ENCODE results near the gene ZDHHC20. TPM values are rescaled to one million over a fixed set of nuclear protein-coding genes. Genes with fewer than 3 reads are reported as not detected.

The ZDHHC20 gene
- total and polyA plus RNA-seq, 2 donors from 2014 or later = 7.2 to 36.1 TPM

DNA sequence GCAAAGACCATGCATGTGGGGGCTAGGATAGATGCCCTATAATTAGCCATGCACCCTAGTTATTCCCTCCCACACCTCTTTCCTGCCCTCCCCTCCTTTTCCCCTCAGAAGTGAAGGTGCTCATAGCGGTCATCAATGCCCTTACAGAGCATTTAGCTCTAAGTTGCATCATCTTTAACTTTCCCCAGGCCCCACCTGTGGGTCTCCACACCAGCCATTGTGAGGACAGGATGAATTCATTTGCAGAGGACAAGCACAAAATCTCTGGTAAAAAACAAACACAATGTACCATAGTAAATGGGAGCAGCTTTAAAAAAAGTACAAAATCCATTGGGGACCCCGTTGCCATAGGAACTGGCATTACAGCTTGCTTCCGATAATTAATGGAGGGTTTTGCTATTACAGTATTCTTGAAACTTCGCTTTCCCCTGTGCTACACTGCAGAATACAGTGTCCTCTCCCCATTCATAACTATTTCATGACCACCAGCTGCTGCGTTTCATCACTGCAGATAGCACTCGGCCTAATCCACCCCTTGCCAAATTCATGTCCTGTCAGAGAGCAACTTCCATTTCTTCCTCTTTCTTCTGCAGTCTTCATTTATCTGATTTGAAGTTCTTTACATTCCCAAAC is 110.5 kb downstream of the ZDHHC20 start:
- Histone ChIP-seq H3K36me3 (ENCODE audit: control insufficient read depth in 2 of 3, insufficient read depth in 3 of 3, low read length in 3 of 3) (no peaks in the 10 kb centered on the region), H3K9me3 (ENCODE audit: control insufficient read depth in 2 of 3, insufficient read depth in 1 of 3, low read length in 3 of 3) (no peaks in the 10 kb centered on the region), H3K27me3 (ENCODE audit: control insufficient read depth, insufficient read depth, low read length) (no peaks in the 10 kb centered on the region), H3K27ac (ENCODE audit: low read depth in 2 of 2, low read length in 2 of 2) (no peak overlapping the region), H3K4me3 (ENCODE audit: low read length in 3 of 3) (no peak overlapping the region), H3K9ac (ENCODE audit: low read length in 3 of 3) (no peak overlapping the region), H3K4me1 (ENCODE audit: control insufficient read depth in 2 of 3, insufficient read depth in 2 of 3, low read depth in 1 of 3, low read length in 3 of 3) (no peaks in the 10 kb centered on the region)
- intact Hi-C loops (cut with DNase I) = no loop called here
- TF ChIP-seq, protein P1, sequence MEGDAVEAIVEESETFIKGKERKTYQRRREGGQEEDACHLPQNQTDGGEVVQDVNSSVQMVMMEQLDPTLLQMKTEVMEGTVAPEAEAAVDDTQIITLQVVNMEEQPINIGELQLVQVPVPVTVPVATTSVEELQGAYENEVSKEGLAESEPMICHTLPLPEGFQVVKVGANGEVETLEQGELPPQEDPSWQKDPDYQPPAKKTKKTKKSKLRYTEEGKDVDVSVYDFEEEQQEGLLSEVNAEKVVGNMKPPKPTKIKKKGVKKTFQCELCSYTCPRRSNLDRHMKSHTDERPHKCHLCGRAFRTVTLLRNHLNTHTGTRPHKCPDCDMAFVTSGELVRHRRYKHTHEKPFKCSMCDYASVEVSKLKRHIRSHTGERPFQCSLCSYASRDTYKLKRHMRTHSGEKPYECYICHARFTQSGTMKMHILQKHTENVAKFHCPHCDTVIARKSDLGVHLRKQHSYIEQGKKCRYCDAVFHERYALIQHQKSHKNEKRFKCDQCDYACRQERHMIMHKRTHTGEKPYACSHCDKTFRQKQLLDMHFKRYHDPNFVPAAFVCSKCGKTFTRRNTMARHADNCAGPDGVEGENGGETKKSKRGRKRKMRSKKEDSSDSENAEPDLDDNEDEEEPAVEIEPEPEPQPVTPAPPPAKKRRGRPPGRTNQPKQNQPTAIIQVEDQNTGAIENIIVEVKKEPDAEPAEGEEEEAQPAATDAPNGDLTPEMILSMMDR (IDR thresholded peaks at IDR 0.05; ENCODE audit: borderline replicate concordance, extremely low read depth, insufficient read depth) = no peak
- FAIRE-seq (no peak), DNase-seq (peak in 1 of 5 donors; percentile 56)

DNA sequence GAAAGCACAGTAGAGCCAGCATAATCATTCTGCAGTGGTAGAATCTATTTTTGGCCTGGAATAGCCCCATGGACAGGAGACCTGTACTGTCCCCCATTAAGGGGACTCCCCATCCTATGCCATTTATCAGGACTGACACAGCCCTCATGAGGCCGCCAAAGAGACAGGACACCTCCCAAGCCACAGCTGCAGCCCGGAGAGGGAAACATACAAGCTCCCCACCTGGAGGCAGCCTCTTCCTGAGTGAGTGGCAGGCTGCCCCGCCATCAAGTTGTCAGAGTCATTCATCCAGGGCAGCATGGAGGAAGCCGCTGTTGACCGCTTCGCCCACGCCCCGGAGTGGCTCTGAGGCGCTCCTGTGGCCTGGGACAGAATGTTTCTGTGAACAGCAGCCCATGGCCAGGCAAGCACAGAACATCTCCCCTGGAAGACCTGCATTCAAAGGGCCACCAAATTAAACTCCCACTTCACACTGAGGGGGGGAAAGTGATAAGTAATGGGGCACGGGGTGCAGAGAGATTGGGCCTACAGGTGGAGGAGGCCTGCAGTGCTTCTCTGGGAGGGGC is 111.3 kb downstream of the ZDHHC20 start:
- no peak overlapping the region for H3K4me3 ChIP-seq (ENCODE audit: low read length in 3 of 3)
- H3K4me1 ChIP-seq (ENCODE audit: control insufficient read depth in 2 of 3, insufficient read depth in 2 of 3, low read depth in 1 of 3, low read length in 3 of 3) = no peaks in the 10 kb centered on the region
- H3K27me3 ChIP-seq (ENCODE audit: control insufficient read depth, insufficient read depth, low read length) = no peaks in the 10 kb centered on the region
- no peaks in the 10 kb centered on the region for H3K9me3 ChIP-seq (ENCODE audit: control insufficient read depth in 2 of 3, insufficient read depth in 1 of 3, low read length in 3 of 3)
- no peaks in the 10 kb centered on the region for H3K36me3 ChIP-seq (ENCODE audit: control insufficient read depth in 2 of 3, insufficient read depth in 3 of 3, low read length in 3 of 3)
- DNase-seq (no peak), FAIRE-seq (no peak)
- no peak overlapping the region for H3K27ac ChIP-seq (ENCODE audit: low read depth in 2 of 2, low read length in 2 of 2)
- TF ChIP-seq, protein P1 (IDR thresholded peaks at IDR 0.05; ENCODE audit: borderline replicate concordance, extremely low read depth, insufficient read depth) = no peak
- intact Hi-C loops (cut with DNase I) = no loop called here
- H3K9ac ChIP-seq (ENCODE audit: low read length in 3 of 3) = no peak overlapping the region

DNA sequence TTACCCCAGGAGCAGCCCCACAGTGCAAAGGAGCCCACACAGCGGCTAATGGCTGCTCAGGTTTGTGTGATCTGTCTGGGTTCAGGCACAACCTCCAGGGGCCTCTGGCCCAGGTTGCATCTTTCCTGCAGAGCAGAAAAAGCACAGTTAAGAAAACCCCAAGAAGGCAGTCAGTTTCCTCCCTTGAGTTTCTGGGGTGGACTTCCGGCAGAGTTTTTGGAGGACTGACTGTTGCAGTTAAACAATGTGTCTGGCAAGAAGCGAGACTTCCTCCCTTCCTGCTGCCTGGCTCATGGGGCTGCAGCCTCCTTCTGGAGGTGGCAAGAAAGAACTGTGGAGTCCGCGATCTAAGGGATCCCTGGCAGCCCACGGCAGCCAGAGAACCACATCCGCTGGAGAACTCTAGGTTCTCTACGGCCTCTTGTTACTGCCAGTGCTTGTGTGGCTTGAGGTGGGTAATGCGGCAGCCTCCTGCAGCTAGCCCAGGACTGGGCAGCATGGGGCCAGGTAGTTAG is 114.4 kb downstream of the ZDHHC20 start:
- FAIRE-seq = no peak
- H3K27me3 ChIP-seq (ENCODE audit: control insufficient read depth, insufficient read depth, low read length) = no peaks in the 10 kb centered on the region
- no peaks in the 10 kb centered on the region for H3K4me1 ChIP-seq (ENCODE audit: control insufficient read depth in 2 of 3, insufficient read depth in 2 of 3, low read depth in 1 of 3, low read length in 3 of 3)
- no peak overlapping the region for H3K27ac ChIP-seq (ENCODE audit: low read depth in 2 of 2, low read length in 2 of 2)
- TF ChIP-seq, protein P1 (IDR thresholded peaks at IDR 0.05; ENCODE audit: borderline replicate concordance, extremely low read depth, insufficient read depth) = no peak
- intact Hi-C loops (cut with DNase I) = no loop called here
- no peak for DNase-seq
- no peaks in the 10 kb centered on the region for H3K9me3 ChIP-seq (ENCODE audit: control insufficient read depth in 2 of 3, insufficient read depth in 1 of 3, low read length in 3 of 3)
- no peak overlapping the region for H3K9ac ChIP-seq (ENCODE audit: low read length in 3 of 3)
- H3K4me3 ChIP-seq (ENCODE audit: low read length in 3 of 3) = no peak overlapping the region
- no peaks in the 10 kb centered on the region for H3K36me3 ChIP-seq (ENCODE audit: control insufficient read depth in 2 of 3, insufficient read depth in 3 of 3, low read length in 3 of 3)
